NK-92 (cell line): ENCODE measurements around the gene ZC3H12C.
"Not testable (repeated sequence)": the region's sequence is repeated elsewhere in the genome, so short reads cannot be mapped to it uniquely, and the experiment has no call there.

Experiments used
- DNase-seq: peaks from one replicate; lab custom pipeline; 2025; ENCODE audit not compliant: unreplicated experiment; lab: John Stamatoyannopoulos, UW

Gene ZC3H12C

DNA sequence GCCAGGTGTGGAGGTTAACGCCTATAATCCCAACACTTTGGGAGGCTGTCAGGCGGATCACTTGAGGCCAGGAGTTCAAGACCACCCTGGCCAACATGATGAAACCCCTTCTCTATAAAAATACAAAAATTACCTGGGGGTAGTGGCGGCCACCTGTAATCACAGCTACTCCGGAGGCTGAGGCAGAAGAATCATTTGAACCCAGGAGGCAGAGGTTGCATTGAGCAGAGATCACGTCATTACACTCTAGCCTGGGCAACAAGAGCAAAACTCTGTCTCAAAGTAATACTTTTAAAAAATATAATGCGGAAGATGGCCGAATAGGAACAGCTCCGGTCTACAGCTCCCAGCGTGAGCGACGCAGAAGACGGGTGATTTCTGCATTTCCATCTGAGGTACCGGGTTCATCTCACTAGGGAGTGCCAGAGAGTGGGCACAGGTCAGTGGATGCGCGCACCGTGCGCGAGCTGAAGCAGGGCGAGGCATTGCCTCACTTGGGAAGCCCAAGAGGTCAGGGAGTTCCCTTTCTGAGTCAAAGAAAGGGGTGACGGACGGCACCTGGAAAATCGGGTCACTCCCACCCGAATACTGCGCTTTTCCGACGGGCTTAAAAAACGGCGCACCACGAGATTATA, 115.6 kb downstream of the ZC3H12C start:
- DNase-seq, result not testable (repeated sequence)

DNA sequence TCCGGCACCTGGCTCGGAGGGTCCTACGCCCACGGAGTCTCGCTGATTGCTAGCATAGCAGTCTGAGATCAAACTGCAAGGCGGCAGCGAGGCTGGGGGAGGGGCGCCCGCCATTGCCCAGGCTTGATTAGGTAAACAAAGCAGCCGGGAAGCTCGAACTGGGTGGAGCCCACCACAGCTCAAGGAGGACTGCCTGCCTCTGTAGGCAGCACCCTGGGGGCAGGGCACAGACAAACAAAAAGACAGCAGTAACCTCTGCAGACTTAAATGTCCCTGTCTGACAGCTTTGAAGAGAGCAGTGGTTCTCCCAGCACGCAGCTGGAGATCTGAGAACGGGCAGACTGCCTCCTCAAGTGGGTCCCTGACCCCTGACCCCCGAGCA, 116.1 kb downstream of the ZC3H12C start:
- DNase-seq, result not testable (repeated sequence)

DNA sequence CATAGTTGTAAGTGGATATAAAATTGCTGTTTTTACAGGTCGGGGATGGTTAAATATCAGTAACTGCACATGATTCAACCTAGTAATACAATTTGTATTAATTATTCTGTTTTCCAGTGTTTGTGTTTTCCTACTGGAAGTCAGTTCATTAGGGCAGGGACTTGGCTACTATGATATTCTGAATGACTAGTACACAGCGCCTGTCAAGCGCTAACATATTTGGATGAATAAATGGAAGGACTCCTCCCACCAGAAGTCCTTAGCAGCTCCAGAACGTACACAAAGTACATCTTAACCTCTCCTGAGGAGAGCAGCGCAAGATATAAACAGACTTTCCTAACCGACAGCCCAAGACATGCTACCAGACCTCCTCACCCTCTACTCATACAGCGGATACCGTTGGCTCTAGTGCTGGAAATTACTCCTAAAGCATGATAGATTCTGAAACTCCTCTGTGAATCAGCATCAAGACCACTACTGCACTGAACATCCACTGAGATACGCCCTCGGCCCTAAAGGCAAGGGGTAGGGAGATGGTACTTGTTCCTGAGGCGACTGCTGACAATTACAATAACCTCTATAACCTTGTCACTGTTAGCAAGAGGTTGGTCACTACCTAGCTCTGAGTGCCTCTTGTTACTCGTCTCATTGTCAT, 124.2 kb downstream of the ZC3H12C start:
- no peak for DNase-seq

DNA sequence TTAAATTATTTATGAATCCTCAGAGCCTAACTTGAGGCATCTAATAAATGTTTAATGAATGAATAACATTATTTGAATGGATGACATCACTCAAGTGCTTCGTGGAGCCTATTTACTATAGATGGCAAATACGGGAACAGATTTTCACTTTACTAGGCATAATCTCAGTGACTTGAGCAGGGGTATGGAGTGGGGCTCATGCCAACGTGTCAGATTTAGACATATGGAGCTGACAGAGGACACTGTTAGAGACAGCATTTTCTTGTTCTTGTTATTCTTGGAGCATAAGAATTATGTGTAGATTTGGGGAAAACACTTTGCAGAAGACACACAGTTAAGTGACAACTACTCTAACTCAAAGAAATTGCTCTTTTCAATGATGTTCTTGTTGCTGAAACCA, 124.7 kb downstream of the ZC3H12C start:
- no peak for DNase-seq

DNA sequence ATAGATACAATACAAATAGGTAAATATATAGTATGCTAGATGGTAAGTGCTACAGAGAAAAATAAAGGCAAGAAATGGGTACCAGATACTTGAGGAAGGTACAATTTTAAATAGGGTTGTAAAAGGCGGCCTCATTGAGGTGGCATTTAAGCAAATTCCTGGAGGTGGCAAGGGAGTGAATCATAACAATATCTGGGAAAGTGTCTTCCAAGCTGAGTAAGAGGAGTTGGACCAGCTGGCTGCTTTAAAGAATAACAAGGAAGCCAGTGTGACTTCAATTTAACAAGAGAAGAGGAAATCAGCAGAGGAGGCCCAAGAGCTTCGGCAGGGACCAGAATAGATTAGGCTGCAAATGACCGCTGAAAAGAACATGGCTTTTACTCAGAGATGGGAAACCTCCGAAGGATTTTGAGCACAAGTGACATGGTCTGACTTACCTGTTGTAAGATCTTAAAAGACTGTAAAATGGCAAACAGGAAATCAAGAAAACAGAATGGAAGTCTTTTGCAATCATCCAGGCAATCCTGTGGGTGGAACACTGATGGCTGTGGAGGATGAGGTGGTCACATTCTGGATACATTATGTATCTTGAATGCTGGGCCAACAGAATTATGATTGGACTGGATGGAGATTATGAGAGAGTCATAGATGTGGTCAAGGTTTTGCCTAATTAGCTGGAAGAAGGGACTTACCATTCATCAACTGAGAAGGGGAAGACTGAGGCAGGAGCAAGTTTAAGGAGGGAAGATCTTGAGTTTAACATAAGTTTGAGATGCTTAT, 126.0 kb downstream of the ZC3H12C start:
- no peak for DNase-seq
